COLO668 (cell line): Measurements from ENCODE around the gene TM9SF1.

ENCODE experiments used
- DNase-seq: peaks from one replicate; lab custom pipeline; 2025; ENCODE audit not compliant: unreplicated experiment; lab: John Stamatoyannopoulos, UW

The TM9SF1 gene

GRCh38 chr14:24198814-24199524, 3.7 kb upstream of the TM9SF1 start:
- DNase-seq = no peak

GRCh38 chr14:24197056-24197450, 1.8 kb upstream of the TM9SF1 start:
- no peak for DNase-seq

- DNase-seq = peak; percentile 56
These were observed 1.1 kb upstream of the TM9SF1 start for GRCh38 chr14:24196071-24197055.

- DNase-seq = no peak
These were observed 412 bp downstream of the TM9SF1 start for GRCh38 chr14:24194873-24195185.

GRCh38 chr14:24194186-24194872, 912 bp downstream of the TM9SF1 start:
- no peak for DNase-seq

GRCh38 chr14:24192933-24193332, 2.3 kb downstream of the TM9SF1 start:
- no peak for DNase-seq

- no peak for DNase-seq
These were observed 4.8 kb downstream of the TM9SF1 start for GRCh38 chr14:24190416-24190815.

- no peak for DNase-seq
These were observed 5.8 kb downstream of the TM9SF1 start for GRCh38 chr14:24189460-24189859.

GRCh38 chr14:24189059-24189375, 6.2 kb downstream of the TM9SF1 start:
- DNase-seq = no peak

- DNase-seq = peak; percentile 98
These were observed 6.8 kb downstream of the TM9SF1 start, which contains the start of gene IPO4 for GRCh38 chr14:24188251-24189058. Gene IPO4, minus strand, starts transcription at chr14:24188816. Its CDS starts 29 bp downstream, at chr14:24188787.

- no peak for DNase-seq
These were observed 7.7 kb downstream of the TM9SF1 start for GRCh38 chr14:24187539-24187915.

GRCh38 chr14:24186831-24187538, 8.3 kb downstream of the TM9SF1 start:
- no peak for DNase-seq

- no peak for DNase-seq
These were observed 9.5 kb downstream of the TM9SF1 start for GRCh38 chr14:24185741-24186140.

GRCh38 chr14:24185026-24185425, 10.2 kb downstream of the TM9SF1 start:
- DNase-seq = no peak

- DNase-seq = no peak
These were observed 10.9 kb downstream of the TM9SF1 start for GRCh38 chr14:24184104-24184970.

GRCh38 chr14:24183014-24183481, 12.2 kb downstream of the TM9SF1 start:
- no peak for DNase-seq

- no peak for DNase-seq
These were observed 12.9 kb downstream of the TM9SF1 start for GRCh38 chr14:24182110-24182882.

GRCh38 chr14:24181371-24182077, 13.7 kb downstream of the TM9SF1 start:
- no peak for DNase-seq
